K562 (cell line): Measurements from ENCODE around the gene IGF2R. TPM values are rescaled to one million over a fixed set of nuclear protein-coding genes. Genes with fewer than 3 reads are reported as not detected.

ENCODE experiments used
- CBX8 ChIP-seq: fragments of 200-600 bp; sonication (generic); IDR thresholded peaks from 2 replicates; pipeline ENCODE4 v1.6.1; 2012; ENCODE audit warnings: borderline replicate concordance, mixed run types, low read depth, mild to moderate bottlenecking, moderate library complexity, mixed read lengths, low read length, control low read depth, inconsistent platforms; ENCODE audit not compliant: poor library complexity, severe bottlenecking; ENCODE audit errors: extremely low read depth
- CTCF ChIP-seq, 3 experiments: IDR thresholded peaks in 2 of 3; conservative IDR thresholded peaks in 1 of 3; 2 replicates each; pipeline ENCODE4 v1.5.1; 2011 to 2012; ENCODE audit warnings: low read length in 3 of 3, mild to moderate bottlenecking in 3 of 3, control low read depth in 2 of 3, improper control_type of control experiment in 1 of 3, inconsistent platforms in 1 of 3, low read depth in 1 of 3, mixed read lengths in 1 of 3, moderate library complexity in 1 of 3; ENCODE audit not compliant: insufficient read depth in 2 of 3
- DPF2 ChIP-seq: fragments of 450-650 bp; IDR thresholded peaks from 2 replicates; pipeline ENCODE4 v1.6.1; 2016
- GMEB1 ChIP-seq: fragments of 250-450 bp; sonication (Bioruptor Pico); IDR thresholded peaks from 2 replicates; pipeline ENCODE4 v1.4.0; 2020; ENCODE audit warnings: mild to moderate bottlenecking
- HDAC1 ChIP-seq, 2 experiments: fragments of 450-650 bp; IDR thresholded peaks; 2 replicates each; pipeline ENCODE4 v1.6.1; 2016 to 2017; ENCODE audit warnings: inconsistent platforms in 1 of 2, mild to moderate bottlenecking in 1 of 2, moderate library complexity in 1 of 2
- KAT8 ChIP-seq: fragments of 450-650 bp; IDR thresholded peaks from 2 replicates; pipeline ENCODE4 v1.6.1; 2016; ENCODE audit warnings: low read depth, mild to moderate bottlenecking
- NKRF ChIP-seq: fragments of 450-650 bp; IDR thresholded peaks from 2 replicates; pipeline ENCODE4 v1.6.1; 2016; ENCODE audit warnings: borderline replicate concordance
- PBX2 ChIP-seq, 2 experiments: IDR thresholded peaks in 1 of 2; conservative IDR thresholded peaks in 1 of 2; 2 replicates each; pipeline ENCODE4 v1.6.1; 2016; ENCODE audit warnings: low read depth in 2 of 2, mild to moderate bottlenecking in 1 of 2, missing compliant biosample characterization in 1 of 2, missing genetic modification characterization in 1 of 2, moderate library complexity in 1 of 2
- PKNOX1 ChIP-seq: fragments of 450-650 bp; IDR thresholded peaks from 2 replicates; pipeline ENCODE4 v1.6.1; 2016
- THAP12 ChIP-seq: fragments of 250-450 bp; sonication (Bioruptor Pico); IDR thresholded peaks from 2 replicates; pipeline ENCODE4 v1.9.0; 2021; ENCODE audit warnings: mild to moderate bottlenecking, inconsistent platforms
- ZNF41 ChIP-seq: fragments of 250-450 bp; sonication (Bioruptor Pico); conservative IDR thresholded peaks from 2 replicates; pipeline ENCODE4 v1.4.0; 2020; ENCODE audit warnings: mild to moderate bottlenecking
- ZNF644 ChIP-seq: fragments of 200-800 bp; sonication (Bioruptor generic); IDR thresholded peaks from 2 replicates; pipeline ENCODE4 v1.6.1; 2016; ENCODE audit warnings: low read depth, missing genetic modification characterization, missing compliant biosample characterization
- polyA plus RNA-seq, 8 experiments: library from polyadenylated mRNA; depleted of rRNA in 4 of 8; stranded (reverse) in 5 of 8; unstranded in 3 of 8; fragments of >200 nt; fragmentation: Nextera tagmentation in 2 of 8; fragmentation: Illumina TruSeq in 1 of 8; extraction: Ambion mirVana in 2 of 8; extraction: Trizol in 1 of 8; gene quantifications; 2 replicates each; pipeline versions ENCODE4 v1.2.1 to v1.2.3, GENCODE V29; 2011 to 2014; ENCODE audit warnings: inconsistent platforms in 1 of 8, missing spikeins in 1 of 8
- total RNA-seq, 7 experiments: library from RNA; depleted of rRNA in 6 of 7; stranded (reverse); fragments of >200 nt in 6 of 7; fragmentation: Illumina TruSeq in 2 of 7; extraction: Trizol in 2 of 7; gene quantifications; 2 replicates each; pipeline versions ENCODE4 v1.2.1 to v1.2.3, GENCODE V29; 2011 to 2021; ENCODE audit warnings: low replicate concordance in 1 of 7

Gene IGF2R
- total and polyA plus RNA-seq, 9 of the 15 experiments (the other 6 are each of a cell fraction or from before 2014, with no cell fraction given), result 3.5 to 92.3 (median 34.5) TPM

GRCh38 chr6:160101277-160102205 is 132.7 kb downstream of the IGF2R start (continued):
- TF ChIP-seq HDAC1 (IDR thresholded peaks at IDR 0.05) (peak; percentile 70 to 98; a peak in 3 of 4 replicates), ZNF644 (peak; percentile 97), GMEB1 (CRISPR knock-in tag) (no peak), PKNOX1 (peak; percentile 90), THAP12 (CRISPR knock-in tag) (no peak; the same call in 1 of the 2 replicates), CTCF (IDR thresholded peaks at IDR 0.05 in 2 of 3, conservative IDR thresholded peaks at IDR 0.05 in 1 of 3; ENCODE audit: insufficient read depth in 2 of 3, low read depth in 1 of 3, low read length in 3 of 3) (no peak), ZNF41 (CRISPR knock-in tag) (no peak; the same call in 1 of the 2 replicates), KAT8 (no peak), PBX2 (CRISPR knock-in tag; IDR thresholded peaks at IDR 0.05; ENCODE audit: low read depth) (no peak), PBX2 (tag; conservative IDR thresholded peaks at IDR 0.05; ENCODE audit: low read depth) (peak; percentile 73), CBX8 (no peak), NKRF (no peak), DPF2 (peak; percentile 99)
